Choroid plexus epithelial cell (primary cell): ENCODE data around the gene CAMK2B.

ENCODE experiments used
- DNase-seq: peaks from one replicate; pipeline ENCODE4 v3.0.0-alpha.2; 2010; ENCODE audit warnings: low read depth
- H3K4me3 ChIP-seq: 2 replicates; pipeline ENCODE4 v1.5.1; 2011; ENCODE audit warnings: low read depth, mild to moderate bottlenecking, control low read depth, low read length, moderate library complexity
- CTCF ChIP-seq: conservative IDR thresholded peaks from 2 replicates; pipeline ENCODE4 v1.5.1; 2011; ENCODE audit warnings: low read depth, mild to moderate bottlenecking, control low read depth, inconsistent platforms, low read length, moderate library complexity

Gene CAMK2B

GRCh38 chr7:44225566-44226395, 99.6 kb downstream of the CAMK2B start:
- DNase-seq: no peak
- H3K4me3 ChIP-seq: no peak overlapping the region
- TF ChIP-seq CTCF: no peak

DNA sequence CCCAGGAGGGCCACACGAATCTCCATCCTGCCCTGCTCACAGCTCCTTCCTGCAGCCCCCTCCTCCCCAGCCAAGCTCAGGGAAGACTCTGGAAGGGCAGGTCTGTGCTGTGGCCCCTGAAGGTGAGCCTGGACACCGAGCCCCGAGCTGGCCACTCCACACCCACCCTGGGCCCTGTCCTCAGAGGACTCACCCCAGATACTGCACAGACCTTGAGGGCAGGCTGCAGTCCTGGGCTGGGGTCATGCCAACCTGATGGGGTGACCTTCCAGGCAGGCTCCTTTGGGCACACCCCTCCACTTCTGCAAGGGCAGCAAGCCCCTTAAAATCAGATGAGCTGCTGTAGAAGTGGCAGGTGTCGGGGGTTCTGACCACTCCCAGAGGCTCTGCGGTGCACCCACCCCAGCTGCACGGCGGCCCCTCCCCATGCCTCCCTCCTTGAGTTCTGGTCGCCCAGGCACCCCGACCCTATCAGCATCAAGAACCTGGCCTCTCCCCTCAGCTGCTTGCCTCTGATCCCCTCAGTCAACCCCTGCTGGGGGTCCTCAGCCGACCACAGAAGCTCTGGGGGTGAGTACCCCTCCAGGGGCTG, 100.3 kb downstream of the CAMK2B start:
- no peak overlapping the region for H3K4me3 ChIP-seq
- no peak for DNase-seq
- no peak for TF ChIP-seq CTCF

- no peak for DNase-seq
- no peak overlapping the region for H3K4me3 ChIP-seq
- TF ChIP-seq CTCF: no peak
These were observed 101.1 kb downstream of the CAMK2B start for GRCh38 chr7:44224080-44224973.

DNA sequence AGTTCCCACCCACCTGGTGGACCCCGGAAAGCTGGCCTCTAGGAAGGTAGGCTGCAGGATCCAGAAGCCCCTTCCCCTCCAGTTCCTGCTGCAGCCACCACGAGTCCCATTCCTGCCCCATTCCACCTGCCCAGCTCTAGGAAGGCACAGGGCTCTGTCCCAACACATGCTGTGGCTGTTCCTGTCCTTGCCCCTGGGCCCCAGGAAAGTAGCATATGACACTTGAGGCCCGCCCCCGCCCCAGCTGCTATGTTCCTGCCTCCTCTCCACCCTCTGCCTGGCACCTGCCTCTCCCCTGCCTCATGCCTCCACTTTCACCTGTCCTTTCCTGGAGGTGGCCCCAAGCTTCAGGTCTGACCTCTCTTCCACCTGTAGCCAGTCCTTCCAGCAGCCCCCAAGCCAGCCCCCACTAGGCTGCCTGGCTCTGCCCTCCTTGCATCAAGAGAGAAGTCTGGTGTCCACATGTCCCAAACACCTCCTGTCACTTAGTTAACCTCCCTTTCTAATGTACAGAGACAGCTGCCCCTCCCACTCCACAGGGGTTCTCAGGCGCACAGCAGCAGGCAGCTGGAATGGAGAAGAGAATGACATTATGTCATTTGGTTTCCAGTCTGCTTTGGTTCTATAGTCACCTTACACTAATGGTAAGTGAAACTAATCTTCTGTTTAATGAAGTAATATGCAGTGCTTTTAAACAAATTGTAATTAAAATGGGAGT, 101.9 kb downstream of the CAMK2B start:
- no peak for TF ChIP-seq CTCF
- no peak overlapping the region for H3K4me3 ChIP-seq
- no peak for DNase-seq

DNA sequence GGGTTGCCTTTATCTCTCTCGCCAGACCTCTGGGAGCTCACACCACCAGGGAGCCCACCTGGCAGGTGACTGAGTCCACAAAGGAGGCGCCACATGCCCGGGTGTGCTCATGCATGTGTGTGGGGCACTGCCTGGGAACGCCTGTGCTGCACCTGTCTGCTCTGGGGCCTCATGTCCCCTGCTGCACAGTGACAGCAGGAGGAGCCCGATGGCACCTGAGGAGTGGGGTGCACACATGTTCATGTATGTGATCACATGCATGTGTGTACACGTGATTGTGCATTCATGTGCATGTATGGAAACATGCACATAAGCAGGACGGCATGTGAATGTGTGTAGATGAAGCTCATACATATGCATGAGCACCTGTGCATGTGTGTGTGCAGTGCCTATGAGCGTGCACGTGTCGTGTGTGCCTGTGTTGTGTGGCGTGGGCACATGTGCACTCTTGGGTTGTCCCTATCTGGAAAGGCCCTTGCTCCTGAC, 102.6 kb downstream of the CAMK2B start:
- no peak overlapping the region for H3K4me3 ChIP-seq
- no peak for TF ChIP-seq CTCF
- no peak for DNase-seq

GRCh38 chr7:44222074-44222473, 103.3 kb downstream of the CAMK2B start:
- no peak overlapping the region for H3K4me3 ChIP-seq
- TF ChIP-seq CTCF: no peak
- no peak for DNase-seq
